ENCODE results near the gene SPATA16.

GRCh38 chr3:173019378-173019777 is 121.7 kb downstream of the SPATA16 start:
- TF ChIP-seq POLR2AphosphoS5 (IDR thresholded peaks at IDR 0.05; ENCODE audit: low read depth) (no peak), JUNB (IDR thresholded peaks at IDR 0.05; ENCODE audit: unreplicated experiment) (no peak), ZNF462 (CRISPR knock-in tag; IDR thresholded peaks at IDR 0.05) (no peak), CTCF (conservative IDR thresholded peaks at IDR 0.05; ENCODE audit: low read depth in 2 of 2) (no peak), EZH2 (IDR thresholded peaks at IDR 0.05; ENCODE audit: low read depth, unreplicated experiment) (no peak), REST (IDR thresholded peaks at IDR 0.05; ENCODE audit: unreplicated experiment) (no peak)
